Activated CD4-positive, alpha-beta T cell treated with anti-CD3 and anti-CD28 coated beads, Interleukin-2, Interleukin-6, amounts not matched to agents 100 ng/mL and 50 ng/mL, durations not matched to agents 16 hours and 8 hours (primary cell): Measurements from ENCODE around the gene SCAPER.
"Not testable (repeated sequence)": the region's sequence is repeated elsewhere in the genome, so short reads cannot be mapped to it uniquely, and the experiment has no call there.

Experiments
- DNase-seq: peaks from one replicate; pipeline ENCODE4 v3.0.0-alpha.2; 2020

The SCAPER gene

DNA sequence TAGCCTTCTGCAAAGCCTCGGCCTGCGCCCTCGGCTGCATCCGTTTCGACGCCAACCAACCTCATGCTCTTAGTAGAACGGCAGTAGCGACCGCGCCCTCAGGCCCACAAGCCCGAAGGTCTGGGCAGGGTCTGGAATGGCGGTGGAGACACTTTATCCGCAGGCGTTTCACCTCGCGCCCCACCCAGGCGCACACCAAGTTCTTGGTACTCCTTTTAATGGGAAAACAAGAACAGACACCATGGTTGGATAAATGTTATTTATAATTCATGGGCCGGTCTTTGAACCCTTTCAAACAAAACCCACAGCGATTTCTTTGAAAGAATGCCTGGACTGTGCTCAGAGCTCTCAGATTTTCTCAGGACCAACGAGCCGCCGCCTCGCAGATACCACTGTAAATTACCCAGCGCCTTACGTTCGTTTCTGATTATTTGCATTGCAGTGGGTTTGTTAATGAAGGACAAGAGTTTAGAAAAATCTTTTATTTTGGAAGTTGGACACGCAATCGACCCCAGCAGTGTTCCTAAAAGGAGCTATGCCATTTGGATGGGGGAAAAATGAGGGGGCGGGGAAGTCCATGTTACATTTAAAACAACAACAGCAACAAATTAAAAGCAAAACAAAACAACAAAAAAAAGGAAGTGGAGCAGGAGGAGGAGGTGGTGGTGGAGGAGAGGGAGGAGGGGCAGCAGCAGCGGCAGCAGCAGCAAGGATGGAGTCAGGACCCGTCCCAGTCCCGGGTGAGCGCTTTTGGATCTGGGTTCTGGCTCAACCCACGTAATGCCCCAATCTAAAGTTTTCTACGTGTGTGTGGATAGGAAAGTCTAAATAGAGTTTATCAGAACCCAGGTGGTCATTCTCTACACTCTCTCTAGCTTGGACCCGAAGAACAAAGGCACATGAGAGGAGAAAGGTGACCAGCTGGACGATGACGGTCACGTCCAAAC, 569.6 kb downstream of the SCAPER start:
- no peak for DNase-seq

- DNase-seq: no peak
Observed at GRCh38 chr15:76334438-76335306, 570.5 kb downstream of the SCAPER start.

- DNase-seq: no peak
Observed at GRCh38 chr15:76333720-76334437, 571.3 kb downstream of the SCAPER start.

GRCh38 chr15:76333309-76333708, 571.8 kb downstream of the SCAPER start:
- no peak for DNase-seq

- no peak for DNase-seq
Observed at GRCh38 chr15:76332796-76333195, 572.3 kb downstream of the SCAPER start.

DNA sequence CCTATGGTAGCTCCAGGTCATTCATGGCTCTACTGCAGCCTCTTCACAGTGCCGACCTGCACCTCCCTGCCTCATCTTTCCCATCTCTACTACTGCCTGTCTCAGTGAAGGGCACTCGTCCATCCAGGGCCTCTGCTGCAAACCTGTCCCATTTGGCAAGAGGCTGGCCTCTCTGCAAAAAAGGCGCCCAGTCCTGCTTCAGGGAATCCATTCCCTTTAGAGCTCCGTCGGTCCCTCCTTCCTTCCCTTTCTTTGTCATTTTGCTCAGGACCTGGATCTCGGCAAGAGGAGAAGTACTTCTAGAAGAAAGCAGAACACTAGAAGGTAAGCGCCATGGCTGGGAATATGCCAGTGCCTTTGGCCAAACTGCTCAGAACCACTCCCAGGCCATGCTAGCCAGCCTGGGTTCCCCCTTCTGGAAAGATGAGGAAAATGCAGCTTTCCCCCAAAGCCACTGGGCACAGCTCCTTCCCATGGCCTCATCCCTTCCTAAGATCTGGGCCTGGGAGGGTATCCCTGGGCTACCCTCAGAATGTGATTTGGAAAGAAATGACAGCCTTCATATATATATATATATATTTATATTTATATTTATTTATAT, 575.0 kb downstream of the SCAPER start:
- no peak for DNase-seq

GRCh38 chr15:76328958-76329357, 576.2 kb downstream of the SCAPER start:
- DNase-seq: no peak

DNA sequence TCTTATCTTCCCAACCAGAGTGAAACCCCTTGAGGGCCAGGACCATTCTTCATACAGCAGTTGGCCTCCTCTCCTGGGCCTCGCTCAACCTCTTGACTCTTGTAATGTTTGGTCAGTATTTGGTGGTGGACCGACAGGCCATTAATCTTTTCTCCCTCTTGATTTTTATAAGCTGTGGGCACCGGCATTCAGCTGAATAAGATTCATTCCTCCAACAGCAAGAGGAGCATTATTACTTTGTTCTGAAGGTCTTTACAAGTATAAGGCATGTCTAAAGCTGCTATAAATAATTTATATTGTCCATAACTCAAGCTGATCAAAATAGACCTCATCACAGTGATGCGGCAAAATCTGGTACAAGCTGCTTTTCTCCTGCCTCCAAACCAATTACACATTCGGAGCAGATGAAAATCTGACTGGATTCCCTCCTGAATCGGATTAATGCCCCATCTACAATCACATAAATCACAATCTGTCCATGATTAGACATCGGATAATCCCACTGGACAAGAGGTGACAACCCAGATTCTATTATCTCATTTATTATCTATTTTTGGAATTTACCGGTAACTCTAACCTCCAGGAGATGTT, 576.9 kb downstream of the SCAPER start:
- DNase-seq: no peak

DNA sequence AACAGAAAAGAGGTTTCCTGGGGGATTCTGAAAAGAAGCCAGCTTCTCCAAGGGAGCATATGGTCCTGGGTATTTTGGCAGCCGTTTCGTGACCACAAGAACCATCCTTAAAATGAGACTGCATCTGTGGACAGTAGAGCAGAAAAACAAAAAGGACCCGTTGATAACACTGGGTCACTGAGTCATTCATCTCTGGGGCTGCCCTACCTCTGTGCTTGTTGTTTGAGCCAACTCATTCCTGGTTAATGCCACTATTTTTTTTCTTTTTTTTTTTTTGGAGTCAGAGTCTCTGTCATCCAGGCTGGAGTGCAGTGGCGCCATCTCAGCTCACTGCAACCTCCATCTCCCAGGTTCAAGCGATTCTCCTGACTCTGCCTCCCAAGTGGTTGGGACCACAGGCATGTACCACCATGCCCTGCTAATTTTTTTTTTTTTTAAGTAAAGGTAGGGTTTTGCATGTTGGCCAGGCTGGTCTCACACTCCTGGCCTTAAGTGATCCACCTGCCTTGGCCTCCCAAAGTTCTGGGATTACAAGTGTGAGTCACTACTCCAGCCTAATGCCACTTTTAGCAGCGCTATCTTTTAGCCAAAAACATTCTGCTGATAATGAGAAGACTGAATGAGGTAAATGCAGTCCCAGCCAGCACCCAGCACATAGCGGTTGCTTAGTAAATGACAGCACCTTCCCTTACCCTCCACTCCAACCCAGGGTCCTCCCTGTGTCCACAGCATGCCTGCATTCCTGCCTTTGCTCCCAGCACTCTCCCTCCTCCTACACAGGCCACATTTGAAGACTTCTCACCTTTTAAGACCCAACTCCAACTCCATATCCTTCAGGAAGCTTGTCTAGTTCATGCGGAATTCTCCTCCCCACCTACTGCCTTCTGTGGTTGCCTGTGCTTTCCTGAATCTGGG, 577.7 kb downstream of the SCAPER start:
- no peak for DNase-seq

GRCh38 chr15:76325704-76326103, 579.4 kb downstream of the SCAPER start:
- no peak for DNase-seq

GRCh38 chr15:76324066-76324465, 581.1 kb downstream of the SCAPER start:
- no peak for DNase-seq

DNA sequence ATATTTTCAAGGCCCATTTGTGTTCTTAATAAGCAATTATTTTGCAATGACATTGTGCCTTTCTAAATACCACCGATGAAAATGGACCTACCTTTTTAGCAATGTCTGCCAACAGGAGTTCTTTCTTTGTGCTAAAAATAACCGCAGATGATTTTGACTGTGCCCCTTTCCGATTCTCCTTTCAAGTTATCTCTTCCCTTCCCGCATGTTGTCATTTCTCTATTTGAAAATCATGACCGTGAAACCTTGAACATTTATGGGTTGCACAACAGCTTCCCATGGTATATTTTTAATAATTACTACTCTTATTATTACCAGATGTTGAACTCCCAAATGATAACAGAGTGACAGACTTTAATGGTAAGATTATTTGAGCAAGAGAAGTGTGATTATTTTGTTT, 583.5 kb downstream of the SCAPER start:
- DNase-seq: no peak

DNA sequence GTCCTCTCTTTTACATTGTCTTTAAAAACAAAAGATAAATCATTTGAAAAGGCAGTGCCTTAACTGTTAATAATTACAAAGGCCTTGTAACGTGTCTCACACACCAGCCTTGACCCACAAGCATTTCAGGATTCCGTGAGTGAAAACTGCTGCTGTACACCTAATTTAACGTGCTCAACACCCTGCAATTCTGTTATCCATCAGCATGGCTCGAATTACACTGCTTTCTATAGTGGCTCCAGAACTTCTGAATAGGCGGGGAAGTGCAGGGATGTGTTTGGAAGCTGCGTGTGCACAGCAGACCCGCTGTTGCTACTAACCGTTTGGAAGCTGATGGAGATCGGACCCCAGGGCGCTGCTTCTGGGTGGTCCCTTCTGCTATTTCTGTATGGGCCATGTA, 584.0 kb downstream of the SCAPER start:
- no peak for DNase-seq

DNA sequence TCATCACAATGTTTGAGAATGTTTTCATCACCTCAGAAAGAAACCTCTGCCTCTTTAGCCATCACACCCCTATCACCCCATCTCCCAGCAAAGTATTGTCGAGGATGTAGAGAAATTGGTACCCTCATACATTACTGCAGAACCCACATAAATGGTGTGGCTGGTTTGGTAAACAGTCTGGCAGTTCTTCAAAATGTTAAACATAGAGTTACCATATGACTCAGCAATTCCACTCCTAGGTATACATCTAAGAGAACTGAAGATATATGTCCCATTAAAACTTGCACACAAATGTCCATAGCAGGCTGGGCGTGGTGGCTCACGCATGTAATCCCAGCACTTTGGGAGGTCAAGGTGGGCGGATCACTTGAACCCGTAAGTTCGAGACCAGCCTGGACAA, 585.1 kb downstream of the SCAPER start:
- DNase-seq: no peak

DNA sequence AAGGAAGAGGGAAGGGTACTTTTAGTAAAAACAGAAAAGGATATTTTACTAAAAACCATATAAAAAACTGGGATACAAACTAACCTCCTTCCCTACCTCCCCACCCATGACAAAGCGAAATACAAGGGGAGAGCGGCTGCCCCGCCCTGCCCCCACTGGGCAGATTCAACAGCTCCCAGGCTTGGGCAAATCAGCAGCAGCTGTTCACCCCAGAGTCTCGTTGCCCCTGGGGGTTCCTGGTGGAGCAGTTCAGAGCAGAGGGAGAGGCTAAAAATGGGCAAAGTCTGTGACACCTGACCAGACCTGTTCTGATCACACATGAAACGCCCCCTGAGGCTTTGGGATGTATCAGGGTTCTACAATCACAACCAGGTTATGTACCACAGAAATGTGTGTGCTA, 591.4 kb downstream of the SCAPER start:
- no peak for DNase-seq

DNA sequence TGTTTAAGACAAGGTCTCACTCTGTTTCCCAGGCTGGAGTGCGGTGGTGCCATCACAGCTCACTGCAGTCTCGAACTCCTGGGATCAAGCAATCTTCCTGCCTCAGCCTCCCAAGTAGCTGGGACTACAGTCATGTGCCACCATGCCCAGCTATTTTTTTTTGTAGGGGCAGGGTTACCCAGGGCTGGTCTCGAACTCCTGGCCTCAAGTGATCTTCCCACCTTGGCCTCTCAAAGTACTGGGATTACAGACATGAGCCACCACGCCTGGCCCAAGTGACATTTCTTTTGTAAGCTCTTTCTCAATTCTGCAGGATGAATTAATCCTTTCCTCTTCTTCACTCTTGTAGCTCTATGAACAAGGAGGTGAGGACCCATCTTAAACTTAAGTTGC, 592.0 kb downstream of the SCAPER start:
- not testable (repeated sequence) for DNase-seq

DNA sequence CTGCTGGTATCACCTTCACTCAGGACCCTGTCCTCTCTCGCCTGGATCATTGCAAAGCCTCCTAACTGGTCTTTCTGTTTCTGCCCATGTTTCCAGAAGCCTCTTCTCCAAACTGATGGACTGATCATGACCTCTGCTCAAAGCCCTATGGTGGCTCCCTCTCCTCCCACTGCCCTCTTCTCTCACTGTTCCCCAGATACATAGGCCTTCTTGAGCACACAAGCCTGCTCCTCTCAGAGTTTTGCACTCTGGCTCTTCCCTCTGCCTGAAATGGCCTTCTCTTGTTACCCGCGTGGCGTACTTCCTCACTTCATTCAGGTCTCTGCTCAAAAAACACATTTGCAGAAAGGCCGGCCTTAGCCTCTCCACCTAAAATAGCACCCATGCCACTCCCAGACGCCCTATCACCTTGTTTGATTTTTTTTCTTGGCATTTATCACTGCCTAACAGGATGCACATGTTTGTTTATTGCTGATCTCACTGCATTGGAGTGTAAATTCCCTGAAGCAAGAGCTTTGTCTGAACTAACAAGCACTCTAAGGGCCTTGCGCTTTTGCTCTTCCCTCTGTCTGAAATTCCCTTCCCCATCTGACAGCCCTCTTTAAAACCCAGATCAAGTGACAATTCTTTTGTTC, 592.5 kb downstream of the SCAPER start:
- DNase-seq: no peak

DNA sequence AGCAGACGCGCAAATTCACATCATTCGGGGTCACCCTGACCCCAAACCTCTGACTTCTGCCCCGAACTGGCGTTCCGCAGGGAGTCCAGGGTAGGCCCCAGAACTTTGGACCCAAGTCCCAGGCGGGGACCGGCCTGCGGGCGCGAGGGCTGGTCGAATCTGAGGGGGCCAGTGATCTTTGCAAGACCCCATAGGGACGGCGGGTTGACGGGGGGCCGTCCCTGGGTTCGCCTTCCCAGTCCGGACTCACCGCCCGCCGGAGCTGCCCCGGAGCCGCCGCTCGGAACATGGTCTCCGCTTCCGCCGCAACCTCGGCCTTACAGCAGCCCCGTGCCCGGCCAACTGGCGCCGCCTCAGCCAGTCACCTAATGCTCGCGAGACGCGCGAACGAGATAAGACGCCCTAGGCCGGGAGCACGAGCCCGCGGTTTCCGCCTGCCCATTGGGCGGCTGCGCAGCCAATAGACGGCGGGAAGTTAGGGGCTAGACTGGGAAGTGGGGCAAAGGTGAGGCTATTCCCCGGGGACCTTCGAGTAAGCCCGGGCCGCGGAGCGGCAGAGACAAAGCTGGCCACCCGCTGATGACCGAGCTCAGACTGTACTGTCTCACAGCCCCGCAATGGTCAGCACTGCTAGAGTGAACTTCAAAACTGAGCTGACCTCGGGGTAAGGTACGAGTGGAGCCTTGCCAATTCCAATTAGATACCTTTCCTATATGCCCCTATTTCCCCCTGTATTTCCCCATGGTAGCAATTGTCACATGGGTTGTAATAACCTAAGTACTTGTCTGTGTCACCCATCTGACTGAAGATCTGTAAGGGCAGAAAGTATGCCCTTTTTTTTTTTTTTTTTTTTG, 593.8 kb downstream of the SCAPER start, which contains the start of gene ETFA:
Gene ETFA, minus strand, starts transcription at position 370 of the 854 bp plus-strand sequence. Its CDS starts 81 bp downstream, at position 289.
- DNase-seq: peak; percentile 98

DNA sequence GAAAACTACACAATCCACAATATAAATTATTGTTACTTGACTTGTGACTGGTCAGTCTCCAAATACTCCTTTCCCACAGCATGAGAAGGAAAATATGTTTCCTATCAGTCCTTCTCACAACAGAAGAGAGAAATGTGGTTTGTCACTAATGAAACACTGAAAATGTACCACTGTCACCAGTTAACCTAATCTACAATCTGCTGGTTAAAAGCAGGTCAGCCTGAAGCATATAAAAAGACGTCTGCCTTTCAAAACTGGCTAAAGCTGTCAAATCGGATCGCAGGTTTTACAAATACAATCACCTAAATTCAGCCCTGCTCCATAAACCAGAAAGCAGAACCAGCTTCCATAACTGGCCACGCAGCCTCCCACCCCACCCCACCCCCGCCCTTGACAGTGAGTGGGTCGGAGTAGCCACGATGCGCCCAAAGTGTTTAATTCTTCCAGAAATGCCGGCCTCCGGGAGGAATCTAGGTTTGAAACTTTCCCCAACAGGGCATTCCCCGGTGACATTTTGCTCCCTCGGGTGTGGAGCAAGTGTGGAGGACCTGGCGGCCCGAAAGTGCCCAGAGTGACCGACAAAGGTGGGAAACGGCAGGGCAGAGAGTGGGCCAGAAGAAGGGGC, 594.6 kb downstream of the SCAPER start:
- peak; percentile 20 for DNase-seq
